Measurements from ENCODE around the gene GTF3C5.

DNA sequence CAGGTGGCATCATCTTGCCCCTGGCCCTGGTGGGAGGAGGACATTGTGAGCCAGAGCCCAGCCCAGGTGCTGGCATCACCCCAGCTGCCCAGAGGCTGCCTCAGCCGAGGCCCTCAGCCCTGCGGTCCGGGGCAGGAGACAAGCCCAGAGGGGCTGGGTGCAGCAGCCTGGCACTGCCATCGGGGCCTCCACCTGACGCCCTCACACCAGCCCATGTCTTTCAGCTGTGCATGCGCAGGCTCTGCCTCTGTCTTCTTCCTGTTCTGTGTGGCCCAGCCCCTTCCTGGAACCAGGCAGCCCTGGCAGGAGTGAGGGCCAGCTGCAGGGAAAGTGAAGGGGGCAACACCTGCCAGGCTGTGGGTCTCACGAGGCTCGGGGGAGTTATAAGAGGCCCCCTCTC, 26.2 kb downstream of the GTF3C5 start:
- no peak for TF ChIP-seq GATA2 (IDR thresholded peaks at IDR 0.05; ENCODE audit: low read depth, low read length)
- TF ChIP-seq GATA3 (IDR thresholded peaks at IDR 0.05; ENCODE audit: low read depth, low read length) = no peak

Measured in SH-SY5Y (cell line).